HepG2 (cell line): Measurements from ENCODE around the gene FBXW2. TPM values are rescaled to one million over a fixed set of nuclear protein-coding genes. Genes with fewer than 3 reads are reported as not detected.
"Not testable (repeated sequence)": the region's sequence is repeated elsewhere in the genome, so short reads cannot be mapped to it uniquely, and the experiment has no call there.

Experiments used
- ATAC-seq: fragments of 200-7000 bp; cut with Tn5 transposase; 3 replicates; pipeline ENCODE4 v1.9.1; 2020; ENCODE audit warnings: mild to moderate bottlenecking, moderate library complexity
- BruUV-seq: library from RNA; stranded (reverse); fragments of 400-500 nt; replicated peaks from 2 replicates; lab custom pipeline; 2021; lab: Mats Ljungman, UMichigan
- CTCF ChIA-PET: fragments of 300-600 bp; formaldehyde crosslinking; extraction: SDS; loops from one replicate; lab custom pipeline; 2021; ENCODE audit warnings: low total read pairs, inconsistent platforms, low intra/inter-chr PET ratio; lab: Yijun Ruan, JAX
- POLR2A ChIA-PET: fragments of 350-600 bp; sonication (Branson Sonifier 250); formaldehyde crosslinking; loops from one replicate; lab custom pipeline; 2020; ENCODE audit warnings: antibody characterized with exemption, inconsistent platforms; lab: Yijun Ruan, JAX
- DNase-seq: peaks from one replicate; pipeline ENCODE4 v3.0.0-alpha.2; 2015; ENCODE audit warnings: low spot score
- FAIRE-seq: peaks from 3 replicates; lab custom pipeline; 2011; peaks lifted over from hg19 to GRCh38; lab: Jason Lieb, UNC
- H2AFZ ChIP-seq: one replicate; pipeline ENCODE4 v1.6.1; 2011; ENCODE audit warnings: low read length, inconsistent platforms
- H3K27ac ChIP-seq: fragments of 300-600 bp; 3 replicates; pipeline ENCODE4 v1.8.0; 2011; ENCODE audit warnings: mixed run types, mild to moderate bottlenecking, mixed read lengths, low read length, inconsistent platforms; ENCODE audit not compliant: insufficient read depth; ENCODE audit errors: extremely low read length
- H3K27me3 ChIP-seq, 2 experiments: fragments of 200-600 bp in 1 of 2; 2 replicates in 1 of 2; 3 replicates in 1 of 2; pipeline versions ENCODE4 v1.6.0 to v1.8.0; 2011; ENCODE audit warnings: low read length in 2 of 2, mild to moderate bottlenecking in 2 of 2, moderate library complexity in 2 of 2, inconsistent platforms in 1 of 2; ENCODE audit not compliant: insufficient read depth in 2 of 2, control insufficient read depth in 1 of 2
- H3K36me3 ChIP-seq, 2 experiments: fragments of 200-600 bp in 1 of 2; replicated peaks in 1 of 2; 2 replicates in 1 of 2; 3 replicates in 1 of 2; pipeline versions ENCODE4 v1.5.1 to v1.8.0; 2011; ENCODE audit warnings: low read length in 2 of 2, inconsistent platforms in 1 of 2; ENCODE audit not compliant: insufficient read depth in 2 of 2, control insufficient read depth in 1 of 2
- H3K4me1 ChIP-seq: 2 replicates; pipeline ENCODE4 v1.5.1; 2012; ENCODE audit warnings: low read length, inconsistent platforms; ENCODE audit not compliant: insufficient read depth
- H3K4me2 ChIP-seq: 2 replicates; pipeline ENCODE4 v1.6.0; 2011; ENCODE audit warnings: low read depth, low read length, inconsistent platforms
- H3K4me3 ChIP-seq, 3 experiments: fragments of 200-600 bp in 1 of 3; sonication (generic), shearing (Covaris generic) in 1 of 3; replicated peaks in 1 of 3; 2 replicates each; pipeline ENCODE4 v1.5.1; 2011 to 2016; ENCODE audit warnings: low read length in 3 of 3, inconsistent platforms in 2 of 3, low read depth in 2 of 3, mild to moderate bottlenecking in 2 of 3, control low read depth in 1 of 3, mixed read lengths in 1 of 3; ENCODE audit not compliant: insufficient read depth in 1 of 3
- H3K79me2 ChIP-seq: one replicate; pipeline ENCODE4 v1.6.1; 2011; ENCODE audit warnings: low read length, inconsistent platforms; ENCODE audit not compliant: insufficient read depth
- H3K9ac ChIP-seq: 2 replicates; pipeline ENCODE4 v1.6.0; 2011; ENCODE audit warnings: mild to moderate bottlenecking, low read depth, low read length, inconsistent platforms; ENCODE audit not compliant: insufficient read depth
- H3K9me3 ChIP-seq: 2 replicates; pipeline ENCODE4 v1.5.1; 2012; ENCODE audit warnings: mild to moderate bottlenecking, low read length
- H4K20me1 ChIP-seq: 2 replicates; pipeline ENCODE4 v1.6.0; 2011; ENCODE audit warnings: inconsistent platforms, mild to moderate bottlenecking, low read length, moderate library complexity; ENCODE audit not compliant: insufficient read depth
- CTCF ChIP-seq: sonication (generic); formaldehyde crosslinking; IDR thresholded peaks from 2 replicates; pipeline ENCODE4 v1.5.0; 2020; ENCODE audit warnings: mild to moderate bottlenecking, missing genetic modification reagents, moderate library complexity
- STAG1 ChIP-seq: sonication (generic); formaldehyde crosslinking; IDR thresholded peaks from 2 replicates; pipeline ENCODE4 v1.4.0; 2020; ENCODE audit warnings: missing genetic modification reagents
- ZNF687 ChIP-seq: sonication (generic); formaldehyde crosslinking; IDR thresholded peaks from 2 replicates; pipeline ENCODE4 v1.5.1; 2020; ENCODE audit warnings: mild to moderate bottlenecking, missing genetic modification reagents, moderate library complexity
- whole genome bisulfite sequencing: methylation state at CpG from one replicate; pipeline ENCODE4 v1.1.6; 2017; ENCODE audit warnings: low lambda C conversion rate; 5-methylcytosine and 5-hydroxymethylcytosine counted together
- in situ Hi-C: cut with HindIII; loops from 2 replicates; pipeline ENCODE4 v1.10.0; 2017; ENCODE audit warnings: low pct_unique_long_range_greater_than_20kb; ENCODE audit not compliant: extremely low pct_ligation_motif_present
- intact Hi-C: fragments of 100-400 bp; cut with micrococcal nuclease; formaldehyde crosslinking; loops from one replicate; pipeline ENCODE4 v1.10.0; 2022; ENCODE audit not compliant: unreplicated experiment
- polyA plus RNA-seq, 8 experiments: library from polyadenylated mRNA; depleted of rRNA in 3 of 8; stranded (reverse) in 7 of 8; unstranded in 1 of 8; fragments of >200 nt; fragmentation: Illumina TruSeq in 4 of 8; extraction: Trizol in 4 of 8; gene quantifications; 2 replicates each; pipeline versions ENCODE4 v1.2.1 to v1.2.3, GENCODE V29; 2011 to 2016; ENCODE audit warnings: low read depth in 4 of 8, missing spikeins in 1 of 8, mixed read lengths in 1 of 8; ENCODE audit not compliant: insufficient read depth in 1 of 8
- total RNA-seq, 5 experiments: library from RNA; depleted of rRNA; stranded (reverse); fragments of >200 nt; fragmentation: Illumina TruSeq; extraction: Trizol; gene quantifications; 2 replicates each; pipeline ENCODE4 v1.2.3, GENCODE V29; 2016; ENCODE audit warnings: low read depth in 1 of 5

Gene FBXW2
- total and polyA plus RNA-seq, 2 of the 13 experiments (the other 11 are each of a cell fraction or from before 2014, with no cell fraction given) = 35.4 to 43.1 TPM

GRCh38 chr9:120746366-120746765 is 46.9 kb downstream of the FBXW2 start:
- H3K9ac ChIP-seq, H3K27me3 ChIP-seq, ATAC-seq, H3K4me1 ChIP-seq, H2AFZ ChIP-seq, intact Hi-C loops, H4K20me1 ChIP-seq, H3K9me3 ChIP-seq, BruUV-seq, in situ Hi-C loops, FAIRE-seq, H3K79me2 ChIP-seq, H3K4me3 ChIP-seq, H3K4me2 ChIP-seq, POLR2A ChIA-PET, DNase-seq, H3K27ac ChIP-seq, CTCF ChIA-PET, H3K36me3 ChIP-seq: not testable (repeated sequence)
- WGBS = 100% methylated on average over 3 of the region's 26 CpGs
- peak; percentile 24; the same call in 1 of the 2 replicates for TF ChIP-seq ZNF687 (CRISPR knock-in tag)
- peak; percentile 46 for TF ChIP-seq CTCF (CRISPR knock-in tag)
- peak; percentile 45 for TF ChIP-seq STAG1 (CRISPR knock-in tag)
